ENCODE measurements around the gene FMO4.
"Not testable (repeated sequence)": the region's sequence is repeated elsewhere in the genome, so short reads cannot be mapped to it uniquely, and the experiment has no call there.

FMO4 gene

GRCh38 chr1:171339345-171339744 is 25.4 kb downstream of the FMO4 start:
- DNase-seq: not testable (repeated sequence)

DNA sequence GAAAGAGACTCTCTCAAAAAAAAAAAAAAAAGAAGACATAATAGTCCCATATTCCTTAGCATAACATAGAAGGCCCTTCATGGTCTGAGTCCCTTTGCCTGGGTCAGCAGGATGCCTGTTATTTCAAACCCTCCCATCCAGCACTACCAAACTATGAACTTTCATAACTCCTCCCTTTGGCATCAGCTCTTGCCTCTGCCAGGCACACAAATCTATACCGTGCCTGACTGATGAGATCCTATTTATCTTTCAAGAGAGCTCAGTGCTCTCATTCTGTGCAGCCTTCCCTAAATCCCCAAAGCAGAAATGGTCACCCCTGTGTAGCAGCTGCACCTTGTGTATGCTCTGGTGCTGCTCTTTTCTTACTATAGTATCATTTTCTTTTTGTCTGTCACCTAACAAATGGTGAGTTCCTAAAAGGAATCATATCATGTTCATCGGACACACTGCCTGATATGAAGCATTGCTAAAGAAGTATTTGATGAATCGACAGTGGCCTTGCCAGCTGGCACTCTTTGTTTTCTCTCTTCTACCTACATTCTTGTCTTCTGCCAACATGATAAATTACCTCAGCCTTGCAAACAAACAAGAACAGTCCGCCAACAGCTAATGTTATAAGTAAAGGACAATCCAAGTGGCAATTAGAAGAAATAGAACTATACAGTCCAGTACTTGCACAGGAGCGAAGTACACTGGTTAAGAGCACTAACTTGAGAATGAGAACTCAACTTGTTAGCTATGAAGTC is 29.9 kb downstream of the FMO4 start:
- DNase-seq: no peak

DNA sequence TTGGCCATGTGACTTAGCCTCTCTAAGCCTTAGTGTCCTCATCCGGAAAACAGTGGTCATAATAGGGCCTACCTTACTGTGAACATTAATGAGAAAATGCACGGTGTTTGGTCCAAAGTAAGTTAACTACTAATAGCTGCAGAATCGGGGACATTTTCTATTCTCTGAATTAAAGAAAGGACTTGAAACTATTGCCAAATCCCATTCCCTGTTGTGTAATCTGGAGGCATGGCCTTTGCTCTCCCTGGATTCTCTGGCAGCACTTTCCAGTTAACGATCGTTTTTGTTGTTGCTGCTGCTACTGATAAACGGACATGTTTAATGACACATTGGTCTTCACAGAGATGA is 30.5 kb downstream of the FMO4 start:
- DNase-seq: no peak

- no peak for DNase-seq
Observed at GRCh38 chr1:171345536-171345935, 31.6 kb downstream of the FMO4 start.

DNA sequence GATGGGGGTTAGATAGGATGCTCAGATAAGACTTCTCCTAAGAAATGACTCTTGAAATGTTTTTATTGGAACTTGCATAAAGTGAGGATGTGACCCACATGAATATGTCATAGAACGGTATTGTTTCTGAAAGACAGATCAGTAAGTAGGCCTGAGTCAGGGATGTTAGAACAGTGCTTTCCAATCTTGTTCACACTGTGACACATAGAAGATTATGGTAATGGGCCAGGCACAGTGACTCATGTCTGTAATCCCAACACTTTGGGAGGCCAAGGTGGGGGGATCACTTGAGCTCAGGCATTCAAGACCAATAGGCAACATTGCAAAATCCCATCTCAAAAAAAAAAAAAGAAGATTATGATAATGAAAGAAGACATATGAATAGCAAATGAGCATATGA is 32.9 kb downstream of the FMO4 start:
- no peak for DNase-seq

- no peak for DNase-seq
Observed at GRCh38 chr1:171350594-171350993, 36.6 kb downstream of the FMO4 start.

DNA sequence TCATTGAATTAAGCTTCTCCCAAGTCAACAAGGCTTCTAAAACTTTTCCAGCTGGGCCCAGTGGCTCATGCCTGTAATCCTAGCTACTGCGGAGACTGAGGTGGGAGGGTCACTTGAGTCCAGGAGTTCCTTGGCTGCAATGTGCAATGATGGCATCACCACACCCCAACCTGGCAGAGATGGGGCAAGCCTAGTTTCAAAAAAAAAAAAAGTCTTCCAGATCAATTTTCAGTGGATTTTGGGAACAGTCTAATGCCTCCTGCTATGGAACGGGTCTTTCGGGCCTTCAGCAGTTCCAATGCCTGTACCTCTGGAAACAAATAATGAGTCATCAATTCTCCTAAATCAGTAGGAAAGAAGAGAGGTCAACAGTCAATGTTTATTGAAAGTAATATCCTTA is 38.0 kb downstream of the FMO4 start:
- DNase-seq: no peak

- no peak for DNase-seq
Observed at GRCh38 chr1:171352554-171352953, 38.6 kb downstream of the FMO4 start.

DNA sequence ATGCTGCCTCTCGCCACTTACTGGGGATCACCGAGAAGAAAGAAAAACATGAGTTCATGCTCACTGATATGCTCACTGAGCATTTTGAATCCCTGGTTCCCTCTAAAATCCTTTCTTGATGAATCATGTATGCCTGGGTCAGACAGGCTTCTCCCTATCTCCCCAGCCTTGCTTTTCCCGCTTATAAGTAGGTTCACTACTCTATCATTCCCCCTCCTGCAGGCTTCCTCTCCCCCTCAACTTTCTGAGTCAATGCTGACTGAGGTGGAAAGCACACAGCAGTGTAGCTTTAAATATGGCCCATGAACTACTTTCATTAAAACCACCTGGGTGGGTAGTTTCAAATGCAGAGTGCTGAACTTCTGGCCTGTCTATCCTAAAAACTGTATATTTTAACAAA is 41.7 kb downstream of the FMO4 start:
- no peak for DNase-seq

DNA sequence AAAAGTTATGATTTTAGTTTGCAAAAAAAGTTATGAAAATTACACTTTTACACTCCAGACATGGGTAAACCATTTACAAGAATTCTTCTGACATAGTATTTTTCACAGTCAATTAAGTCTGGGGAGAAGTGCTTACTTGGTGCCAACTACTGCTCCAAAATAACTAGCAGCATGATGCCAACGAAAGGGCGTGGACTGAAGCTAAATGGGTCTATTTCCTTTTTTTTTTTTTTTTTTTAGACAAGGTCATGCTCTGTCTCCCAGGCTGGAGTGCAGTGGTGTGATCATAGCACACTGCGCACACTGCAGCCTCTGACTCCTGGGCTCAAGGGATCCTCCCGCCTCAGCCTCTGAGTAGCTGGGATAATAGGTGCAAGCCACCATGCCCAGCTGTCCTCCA is 43.2 kb downstream of the FMO4 start:
- DNase-seq: no peak

GRCh38 chr1:171359355-171359648 is 45.3 kb downstream of the FMO4 start:
- not testable (repeated sequence) for DNase-seq

DNA sequence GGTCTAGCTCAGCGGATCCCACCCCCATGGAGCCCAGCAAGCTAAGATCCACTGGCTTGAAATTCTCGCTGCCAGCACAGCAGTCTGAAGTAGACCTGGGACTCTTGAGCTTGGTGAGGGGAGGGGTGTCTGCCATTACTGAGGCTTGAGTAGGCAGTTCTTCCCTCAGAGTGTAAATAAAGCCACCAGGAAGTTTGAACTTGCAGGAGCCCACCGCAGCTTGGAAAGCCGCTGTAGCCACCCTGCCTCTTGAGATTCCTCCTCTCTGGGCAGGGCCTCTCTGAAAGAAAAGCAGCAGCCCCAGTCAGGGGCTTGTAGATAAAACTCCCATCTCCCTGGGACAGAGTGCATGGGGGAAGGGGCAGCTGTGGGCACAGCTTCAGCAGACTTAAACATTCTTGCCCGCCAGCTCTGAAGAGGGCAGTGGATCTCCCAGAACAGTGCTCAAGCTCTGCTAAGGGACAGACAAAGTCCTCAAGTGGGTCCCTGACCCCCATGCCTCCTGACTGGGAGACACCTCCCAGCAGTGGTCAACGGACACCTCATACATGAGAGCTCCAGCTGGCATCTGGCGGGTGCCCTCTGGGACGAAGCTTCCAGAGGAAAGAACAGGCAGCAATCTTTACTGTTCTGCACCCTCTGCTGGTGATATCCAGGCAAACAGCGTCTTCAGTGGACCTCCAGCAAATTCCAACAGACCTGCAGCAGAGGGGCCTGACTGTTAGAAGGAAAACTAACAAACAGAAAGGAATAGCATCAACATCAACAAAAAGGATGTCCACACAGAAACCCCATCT is 45.9 kb downstream of the FMO4 start:
- not testable (repeated sequence) for DNase-seq

DNA sequence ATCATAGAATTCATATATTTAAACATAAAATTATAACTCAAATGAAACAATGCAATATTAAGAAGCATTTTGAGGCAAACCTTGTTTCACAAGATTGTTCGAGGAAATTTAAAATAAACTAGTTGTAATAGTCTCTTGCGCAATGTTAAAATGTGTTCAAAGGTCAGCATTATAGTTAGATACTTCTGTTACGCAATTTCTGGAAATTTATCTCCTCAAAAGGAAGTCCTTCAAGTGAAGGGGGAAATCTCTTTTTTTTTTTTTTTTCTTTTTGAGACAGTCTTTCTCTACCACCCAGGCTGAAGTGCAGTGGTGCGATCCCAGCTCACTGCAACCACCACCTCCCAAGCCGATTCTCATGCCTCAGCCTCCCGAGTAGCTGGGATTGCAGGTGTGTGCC is 52.1 kb downstream of the FMO4 start:
- no peak for DNase-seq

DNA sequence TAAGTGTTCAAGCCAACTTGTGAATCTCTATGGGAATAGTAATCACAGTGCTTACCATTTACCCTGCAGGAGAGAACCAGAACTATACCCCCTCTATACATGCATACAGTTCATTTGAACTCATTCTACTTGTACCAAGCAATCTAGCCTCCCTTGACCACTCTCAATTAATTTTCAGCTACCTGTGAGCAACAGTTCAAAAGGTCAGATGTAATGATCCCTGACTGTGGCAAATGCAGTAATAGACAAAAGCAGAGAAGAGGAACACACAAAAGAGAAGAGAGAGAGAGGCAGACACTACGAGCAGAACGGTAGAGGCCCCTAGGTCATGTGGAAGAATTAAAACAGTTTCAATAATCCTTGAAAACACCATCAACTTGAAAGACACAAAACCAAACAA is 52.8 kb downstream of the FMO4 start:
- DNase-seq: no peak

DNA sequence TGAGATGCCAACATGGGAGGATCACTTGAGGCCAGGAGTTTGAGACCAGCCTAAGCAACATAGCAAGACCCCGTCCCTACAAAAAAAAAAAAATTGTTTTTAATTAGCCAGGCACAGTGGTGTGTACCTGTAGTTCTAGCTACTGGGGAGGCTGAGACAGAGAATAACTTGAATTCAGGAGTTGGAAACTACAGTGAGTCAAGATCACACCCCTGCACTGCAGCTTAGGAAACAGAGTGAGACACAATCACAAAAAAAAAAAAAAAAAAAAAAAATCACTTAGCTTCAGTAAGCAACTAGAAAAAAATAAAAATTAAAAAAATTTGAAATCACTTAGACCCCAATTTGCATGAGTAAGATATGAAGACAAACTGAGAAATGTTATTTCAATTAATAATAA is 53.5 kb downstream of the FMO4 start:
- no peak for DNase-seq

DNA sequence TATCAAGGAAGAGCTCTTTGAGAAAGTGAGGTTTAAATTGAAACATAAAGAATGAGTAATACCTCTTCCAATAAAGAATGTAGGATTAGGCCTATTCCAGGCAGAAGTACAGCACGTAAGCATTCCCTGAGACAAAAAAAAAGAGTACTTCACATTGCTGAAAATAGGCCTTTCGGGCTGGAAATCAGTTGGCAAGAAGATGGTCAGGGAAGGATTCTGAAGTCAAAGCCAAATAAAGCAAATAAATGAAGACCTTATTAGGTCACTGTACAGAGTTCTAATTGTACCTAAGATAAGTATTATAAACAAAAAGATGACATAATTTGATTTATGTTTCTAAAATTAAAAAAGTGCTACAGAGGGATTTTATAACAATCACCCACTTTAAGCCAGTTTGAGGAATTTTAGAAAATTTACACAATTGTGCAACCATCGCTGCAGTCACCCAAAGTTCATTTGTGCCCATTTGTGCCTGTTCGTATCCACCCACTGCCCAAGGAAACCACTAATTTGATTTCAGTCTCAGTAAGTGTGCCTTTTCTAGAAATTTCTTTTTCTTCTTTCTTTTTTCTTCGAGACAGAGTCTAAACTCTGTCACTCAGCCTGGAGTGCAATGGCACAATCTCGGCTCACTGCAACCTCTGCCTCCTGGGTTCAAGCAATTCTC is 58.6 kb downstream of the FMO4 start:
- no peak for DNase-seq

DNA sequence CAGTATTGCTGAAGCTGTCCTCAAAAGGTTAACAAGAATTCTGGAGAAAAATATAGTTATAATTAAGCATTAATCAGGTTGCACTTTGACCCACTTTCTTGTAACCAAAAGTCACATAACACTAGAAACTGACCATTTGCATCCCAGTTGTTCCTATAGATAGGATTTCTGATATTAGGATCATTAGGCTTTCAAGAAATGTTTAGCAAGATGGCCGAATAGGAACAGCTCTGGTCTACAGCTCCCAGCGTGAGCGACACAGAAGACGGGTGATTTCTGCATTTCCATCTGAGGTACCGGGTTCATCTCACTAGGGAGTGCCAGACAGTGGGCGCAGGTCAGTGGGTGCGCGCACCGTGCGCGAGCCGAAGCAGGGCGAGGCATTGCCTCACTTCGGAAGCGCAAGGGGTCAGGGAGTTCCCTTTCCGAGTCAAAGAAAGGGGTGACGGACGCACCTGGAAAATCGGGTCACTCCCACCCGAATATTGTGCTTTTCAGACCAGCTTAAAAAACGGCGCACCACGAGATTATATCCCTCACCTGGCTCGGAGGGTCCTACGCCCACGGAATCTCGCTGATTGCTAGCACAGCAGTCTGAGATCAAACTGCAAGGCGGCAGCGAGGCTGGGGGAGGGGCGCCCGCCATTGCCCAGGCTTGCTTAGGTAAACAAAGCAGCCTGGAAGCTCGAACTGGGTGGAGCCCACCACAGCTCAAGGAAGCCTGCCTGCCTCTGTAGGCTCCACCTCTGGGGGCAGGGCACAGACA is 59.6 kb downstream of the FMO4 start:
- not testable (repeated sequence) for DNase-seq

DNA sequence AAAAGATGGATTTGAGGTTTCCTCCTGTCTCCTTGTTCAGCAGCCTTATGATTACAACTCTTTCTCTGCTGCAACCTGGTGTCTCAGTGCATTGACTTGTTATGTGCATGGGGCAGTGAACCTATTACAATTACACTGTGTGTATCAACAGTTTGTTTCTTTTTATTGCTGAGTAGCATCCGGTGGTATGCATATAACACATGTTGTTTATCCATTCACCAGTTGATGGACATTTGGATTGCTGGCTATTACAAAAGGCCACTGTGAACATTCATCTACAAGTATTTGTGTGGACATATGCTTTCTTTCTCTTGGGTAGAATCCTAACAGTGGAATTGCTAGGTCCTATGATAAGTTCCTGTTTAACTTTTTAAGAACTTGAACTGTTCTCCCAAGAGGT is 65.9 kb downstream of the FMO4 start:
- DNase-seq: no peak

DNA sequence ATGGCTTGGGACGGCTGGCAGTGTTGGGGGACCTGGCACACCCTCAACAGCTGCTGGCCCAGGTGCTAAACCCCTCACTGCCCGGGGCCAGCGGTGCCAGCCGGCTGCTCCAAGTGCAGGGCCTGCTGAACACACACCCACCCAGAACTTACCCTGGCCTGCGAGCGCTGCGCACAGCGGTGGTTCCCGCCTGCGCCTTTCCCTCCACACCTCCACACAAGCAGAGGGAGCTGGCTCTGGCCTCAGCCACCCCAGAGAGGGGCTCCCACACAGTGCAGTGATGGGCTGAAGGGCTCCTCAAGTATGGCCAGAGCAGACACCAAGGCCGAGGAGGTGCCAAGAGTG is 67.9 kb downstream of the FMO4 start:
- DNase-seq: no peak

DNA sequence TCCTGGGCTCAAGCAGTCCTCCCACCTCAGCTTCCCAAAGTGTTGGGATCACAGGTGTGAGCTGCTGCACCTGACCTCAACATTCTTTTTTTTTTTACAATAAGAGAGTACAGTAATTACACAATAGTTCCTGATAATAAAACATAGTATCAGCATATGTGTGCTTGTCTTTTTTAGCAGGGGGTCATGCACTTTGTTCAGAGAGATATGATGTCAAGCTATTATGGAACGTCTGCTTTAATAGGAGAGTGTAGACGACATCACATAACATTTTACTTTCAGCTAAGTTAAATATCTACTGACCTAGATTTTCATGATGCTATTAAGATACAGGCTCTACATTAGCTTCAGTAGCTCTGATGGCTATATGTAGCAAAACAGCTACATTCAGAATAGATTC is 70.5 kb downstream of the FMO4 start:
- no peak for DNase-seq

DNA sequence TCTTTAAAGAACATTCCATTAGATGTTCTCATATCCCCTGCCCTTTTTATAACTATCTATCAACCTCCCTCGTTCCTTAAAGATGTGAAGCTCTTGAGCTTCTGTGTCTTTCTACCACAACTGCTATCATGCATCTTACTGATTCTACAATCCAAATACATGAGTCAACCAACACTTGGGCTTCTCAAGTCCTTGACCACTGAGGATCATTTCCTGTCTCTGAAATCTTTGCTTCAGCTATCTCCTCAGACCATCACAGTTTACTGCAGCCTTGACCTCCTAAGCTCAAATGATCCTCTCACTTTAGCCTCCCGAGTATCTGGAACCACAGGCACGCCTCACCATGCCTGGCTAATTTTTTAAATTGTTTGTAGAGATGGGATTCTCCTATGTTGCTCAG is 75.2 kb downstream of the FMO4 start:
- no peak for DNase-seq

- not testable (repeated sequence) for DNase-seq
Observed at GRCh38 chr1:171390740-171391139, 76.8 kb downstream of the FMO4 start.
